Gastrocnemius medialis (tissue), 4 donors: ENCODE data around the gene CCDC192.

Source experiments
- CTCF ChIP-seq, 5 experiments: fragments of 450-650 bp in 3 of 5; fragments of 200-600 bp in 2 of 5; sonication (generic) in 2 of 5; IDR thresholded peaks in 4 of 5; conservative IDR thresholded peaks in 1 of 5; 1 replicate in 4 of 5; 2 replicates in 1 of 5; pipeline ENCODE4 v1.5.1; 2016 to 2019; ENCODE audit warnings: antibody characterized with exemption in 5 of 5, mild to moderate bottlenecking in 3 of 5, moderate library complexity in 3 of 5
- POLR2A ChIP-seq, 2 donors: fragments of 450-650 bp; IDR thresholded peaks; one replicate each; pipeline ENCODE4 v1.6.1; 2017; ENCODE audit warnings: antibody characterized with exemption in 2 of 2, mild to moderate bottlenecking in 2 of 2, moderate library complexity in 2 of 2

- no peak for TF ChIP-seq CTCF (IDR thresholded peaks at IDR 0.05 in 4 of 5, conservative IDR thresholded peaks at IDR 0.05 in 1 of 5)
- TF ChIP-seq POLR2A (IDR thresholded peaks at IDR 0.05), result no peak
Observed at GRCh38 chr5:127718181-127718580, 15.0 kb downstream of the CCDC192 start.
